ENCODE measurements around the gene ENDOV.
A peak's percentile ranks its signal among the peaks of the same experiment; 100 is the strongest.

Gene ENDOV

DNA sequence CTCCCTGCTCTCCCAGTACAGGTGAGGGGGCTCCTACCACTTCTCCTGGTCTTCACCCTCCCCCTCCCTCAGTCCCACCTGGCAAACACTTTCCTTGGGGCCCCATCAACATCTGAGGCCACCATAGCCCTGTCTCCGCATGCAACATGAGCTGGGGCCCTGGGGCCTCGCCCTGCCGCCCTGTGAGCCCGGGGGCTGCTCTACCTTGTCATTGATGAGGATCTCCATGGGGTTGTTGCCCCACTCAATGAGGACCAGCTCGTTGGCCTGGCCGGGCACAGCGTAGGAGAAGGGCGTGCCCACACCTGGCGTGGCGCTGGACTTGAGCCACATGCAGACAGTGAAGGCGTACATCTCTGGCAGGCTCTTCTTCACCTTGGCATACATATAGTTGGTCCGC lies 58.0 kb downstream of the ENDOV start:
- no peak for DNase-seq

DNA sequence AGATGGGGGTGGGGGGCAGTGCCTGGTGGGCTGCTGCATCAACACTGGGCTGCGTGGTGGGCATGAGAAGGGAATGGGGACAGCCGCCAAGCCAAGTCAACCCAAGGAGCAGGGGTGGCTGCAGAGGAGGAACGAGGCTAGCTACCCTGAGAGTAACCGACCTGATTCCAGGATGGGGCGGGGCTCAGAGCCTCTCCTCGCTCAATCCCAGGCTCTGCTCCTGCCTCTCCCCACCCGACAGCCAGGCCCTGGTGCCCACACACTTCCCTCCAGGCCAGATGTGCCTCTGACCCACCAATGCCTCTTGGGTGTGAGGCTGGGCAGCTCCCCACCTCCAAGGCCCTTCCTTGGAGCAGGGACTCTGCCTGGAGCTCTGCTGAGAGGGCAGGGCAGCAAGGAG lies 58.7 kb downstream of the ENDOV start:
- DNase-seq: no peak

DNA sequence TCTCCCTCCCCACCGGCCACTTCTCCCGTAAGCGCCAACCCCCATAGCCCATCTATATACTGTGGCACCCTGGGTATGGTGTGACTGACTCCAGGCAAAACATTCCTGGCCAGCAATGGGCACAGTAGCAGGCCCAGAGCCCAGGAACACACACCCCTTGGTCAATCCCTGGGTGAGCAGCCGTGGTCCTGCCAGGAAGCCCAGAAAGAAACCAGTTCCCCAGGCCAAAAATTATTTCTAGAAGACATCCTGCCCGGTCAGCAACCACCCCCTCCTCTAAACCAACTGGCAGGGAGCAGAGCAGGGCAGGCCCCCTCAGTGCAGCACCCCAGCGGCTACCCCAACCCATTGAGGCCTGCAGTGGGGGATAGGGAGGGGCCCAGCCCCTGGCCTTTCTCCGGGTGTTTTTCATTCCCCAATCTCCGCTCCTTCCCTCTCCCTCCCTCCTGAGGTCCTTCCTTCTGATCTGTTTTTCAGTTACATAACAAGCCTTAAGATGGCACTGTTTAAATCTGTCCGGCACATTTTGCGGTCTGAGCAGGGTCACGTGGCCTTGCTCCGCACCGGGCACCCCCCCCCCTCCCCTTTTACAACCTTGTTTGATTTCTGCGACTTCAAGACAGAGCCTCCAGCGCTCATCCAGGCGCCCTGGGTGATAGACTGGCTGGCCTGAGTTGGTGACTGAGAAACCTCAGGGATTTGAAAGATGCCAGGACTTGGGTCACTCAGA lies 59.4 kb downstream of the ENDOV start:
- no peak for DNase-seq

DNA sequence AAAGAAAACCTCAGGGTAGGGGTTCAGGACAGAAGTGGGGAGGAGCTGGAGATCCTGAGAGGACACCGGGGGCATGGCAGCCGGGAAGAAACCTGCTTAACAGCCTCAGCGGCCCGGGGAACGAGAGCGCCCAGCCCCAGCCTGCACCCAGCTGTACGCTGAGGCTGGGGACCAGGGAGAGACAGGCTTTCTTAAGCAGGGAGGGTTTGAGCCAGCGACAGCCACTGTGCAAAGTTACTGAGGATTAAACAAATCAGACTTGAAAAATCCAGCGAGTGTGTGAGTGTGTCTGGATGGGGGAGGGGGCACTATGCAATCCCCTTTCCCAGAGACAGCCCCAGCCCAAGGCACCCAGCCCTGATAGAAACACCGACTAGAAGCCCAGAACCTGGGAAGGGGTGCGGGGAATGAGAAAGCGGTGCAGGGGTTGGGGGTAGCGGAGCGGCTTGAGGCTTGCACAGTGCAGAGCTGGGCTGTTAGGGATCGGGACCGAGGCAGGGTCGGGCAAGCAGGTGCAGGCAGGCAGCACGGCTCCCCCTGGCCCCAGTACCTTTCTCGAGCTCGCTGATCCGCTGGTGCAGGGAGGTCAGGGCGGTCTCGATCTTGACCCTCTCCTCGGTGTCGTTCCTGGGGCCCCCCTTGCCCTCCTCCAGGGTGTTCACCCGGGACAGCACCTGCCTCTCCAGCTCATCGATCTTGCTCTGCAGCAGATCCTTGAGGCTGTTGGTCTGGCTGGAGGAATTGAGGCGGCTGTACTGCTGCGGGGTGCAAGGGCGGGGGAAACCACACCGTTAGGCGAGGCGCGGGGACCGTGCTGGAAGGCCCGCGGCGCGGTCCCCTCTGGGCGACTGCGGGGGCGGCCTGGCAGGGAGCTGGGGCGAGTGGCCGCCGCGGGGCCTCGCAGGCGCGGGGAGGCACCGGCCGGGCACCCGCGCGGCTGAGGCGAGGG lies 60.3 kb downstream of the ENDOV start:
- no peak for DNase-seq

DNA sequence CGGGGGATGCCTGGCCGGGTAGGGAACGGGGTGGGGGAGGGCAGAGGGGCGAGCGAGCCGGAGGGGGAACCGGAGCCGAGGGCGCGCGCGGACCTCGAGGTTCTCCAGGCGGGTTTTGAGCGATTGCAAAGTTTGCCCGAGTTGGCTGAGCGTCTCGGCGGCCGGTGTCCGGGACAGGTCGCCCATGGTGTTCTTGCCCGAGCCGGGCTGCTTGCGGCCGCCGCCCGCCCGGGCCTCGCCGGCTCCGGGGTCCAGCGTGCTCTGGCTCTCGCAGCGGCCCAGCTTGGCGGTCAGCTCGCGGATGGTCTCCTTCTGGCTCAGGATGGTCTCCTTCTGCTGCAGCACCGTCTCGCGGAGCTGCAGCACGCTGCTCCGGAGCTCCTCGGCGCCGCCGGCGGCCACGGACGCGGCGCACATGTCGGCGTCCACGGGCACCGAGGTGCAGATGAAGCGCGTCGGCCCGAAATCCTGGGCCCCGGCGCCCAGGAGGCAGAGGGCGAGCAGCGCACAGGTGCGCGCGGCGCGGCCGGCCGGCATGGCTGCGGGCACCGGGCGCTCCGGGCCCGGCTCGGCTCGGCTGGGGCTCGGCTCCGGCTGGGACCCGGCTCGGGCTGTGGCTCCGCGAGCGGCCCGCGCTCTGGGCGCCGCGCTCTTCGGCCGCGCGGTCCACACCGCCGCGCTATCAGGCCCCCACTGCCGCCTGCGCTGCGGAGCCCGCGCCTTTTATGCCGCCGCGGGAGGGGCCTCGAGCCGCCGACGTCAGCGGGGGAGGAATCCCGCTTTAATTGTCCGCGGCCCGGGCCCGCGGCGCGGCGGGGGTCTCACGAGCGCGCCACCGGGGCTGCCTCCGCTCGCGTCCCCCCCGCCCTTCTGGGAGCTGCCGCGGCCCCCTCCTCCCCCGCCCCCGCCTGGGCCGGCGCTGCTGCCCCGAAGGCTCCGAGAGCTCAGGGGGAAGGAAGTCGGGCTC lies 61.2 kb downstream of the ENDOV start, which contains the start of gene NPTX1:
Gene NPTX1 (minus strand): TSS at position 698 of the 967 bp plus-strand sequence. CDS start 161 bp downstream, at position 537.
- peak; percentile 23 for DNase-seq

DNA sequence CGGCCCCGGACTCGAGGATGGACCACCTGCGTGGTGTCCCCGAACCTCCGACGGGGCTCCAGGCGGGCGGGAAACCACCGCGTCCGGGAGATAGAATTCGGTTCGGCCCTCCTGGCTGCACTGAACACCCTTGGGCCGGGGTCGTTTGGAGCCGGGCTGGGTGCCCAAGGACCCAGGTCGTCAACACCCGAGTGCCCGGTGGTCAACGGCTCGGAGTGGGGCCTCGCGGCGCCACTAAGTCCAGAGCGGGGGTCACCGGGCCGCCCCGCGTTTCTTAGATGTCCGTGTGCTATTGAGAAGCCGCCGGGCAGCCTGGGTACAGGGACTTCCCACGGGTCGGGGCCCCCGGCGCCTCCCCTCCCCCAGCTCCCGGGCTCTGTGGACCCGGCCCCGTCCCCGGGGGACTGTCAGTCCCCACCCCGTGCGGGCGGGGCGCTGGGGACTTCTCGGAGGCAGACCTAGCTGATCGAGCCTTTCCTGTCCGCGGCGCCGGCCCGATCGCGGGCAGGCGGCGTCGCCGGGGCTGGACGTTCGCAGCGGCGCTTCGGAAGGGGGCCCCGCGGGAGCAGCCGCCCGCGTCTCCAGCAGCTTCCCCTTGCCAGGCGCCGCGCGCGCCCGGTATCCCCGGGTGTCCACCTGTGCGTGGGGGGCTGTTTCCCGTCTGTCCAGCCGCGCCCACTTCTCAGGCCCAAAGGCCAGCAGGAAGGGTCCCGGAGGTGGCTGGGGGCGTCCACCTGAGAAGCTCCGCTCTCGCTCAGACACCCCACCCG lies 62.1 kb downstream of the ENDOV start:
- no peak for DNase-seq

DNA sequence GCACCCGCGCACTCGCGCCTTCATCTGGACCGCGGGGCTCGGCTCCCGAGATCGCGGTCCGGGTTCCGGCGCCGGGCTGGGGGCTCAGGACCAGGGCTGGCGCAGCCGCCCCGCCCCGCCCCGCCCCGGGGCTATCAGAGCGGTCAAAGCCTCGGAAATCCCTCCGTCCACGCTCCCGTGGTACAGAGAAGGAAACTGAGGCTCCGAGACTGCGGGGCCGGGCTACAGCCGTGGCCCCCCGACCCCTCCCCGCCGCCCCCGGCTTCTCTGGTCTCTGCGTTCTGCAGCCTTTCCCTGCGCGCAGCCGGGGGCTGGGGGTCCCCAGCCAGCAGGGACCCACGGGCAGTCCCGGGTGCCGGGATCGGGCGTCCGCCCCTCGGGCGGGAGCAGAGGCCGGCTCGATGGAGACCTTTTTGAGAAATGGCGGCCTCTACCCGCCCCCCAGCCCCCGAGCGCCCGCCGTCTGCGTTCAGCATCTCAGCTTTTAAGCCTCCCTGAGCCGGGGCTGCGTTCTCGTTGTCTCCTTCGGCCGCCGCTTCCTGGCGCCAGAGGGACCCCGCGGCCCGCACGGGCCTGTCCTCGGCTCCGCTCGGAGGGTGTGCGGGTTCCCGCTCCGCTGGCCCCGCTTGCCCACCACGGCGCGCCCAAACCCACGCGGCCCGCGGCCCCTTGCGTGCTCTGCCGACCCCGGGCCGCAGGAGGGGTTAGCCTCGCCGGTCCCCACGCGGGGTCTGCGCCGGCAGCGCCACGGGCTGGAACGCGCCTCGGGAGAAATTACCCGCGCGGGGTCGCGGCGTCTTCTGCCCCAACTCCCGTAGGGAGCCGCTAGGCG lies 62.9 kb downstream of the ENDOV start:
- no peak for DNase-seq

DNA sequence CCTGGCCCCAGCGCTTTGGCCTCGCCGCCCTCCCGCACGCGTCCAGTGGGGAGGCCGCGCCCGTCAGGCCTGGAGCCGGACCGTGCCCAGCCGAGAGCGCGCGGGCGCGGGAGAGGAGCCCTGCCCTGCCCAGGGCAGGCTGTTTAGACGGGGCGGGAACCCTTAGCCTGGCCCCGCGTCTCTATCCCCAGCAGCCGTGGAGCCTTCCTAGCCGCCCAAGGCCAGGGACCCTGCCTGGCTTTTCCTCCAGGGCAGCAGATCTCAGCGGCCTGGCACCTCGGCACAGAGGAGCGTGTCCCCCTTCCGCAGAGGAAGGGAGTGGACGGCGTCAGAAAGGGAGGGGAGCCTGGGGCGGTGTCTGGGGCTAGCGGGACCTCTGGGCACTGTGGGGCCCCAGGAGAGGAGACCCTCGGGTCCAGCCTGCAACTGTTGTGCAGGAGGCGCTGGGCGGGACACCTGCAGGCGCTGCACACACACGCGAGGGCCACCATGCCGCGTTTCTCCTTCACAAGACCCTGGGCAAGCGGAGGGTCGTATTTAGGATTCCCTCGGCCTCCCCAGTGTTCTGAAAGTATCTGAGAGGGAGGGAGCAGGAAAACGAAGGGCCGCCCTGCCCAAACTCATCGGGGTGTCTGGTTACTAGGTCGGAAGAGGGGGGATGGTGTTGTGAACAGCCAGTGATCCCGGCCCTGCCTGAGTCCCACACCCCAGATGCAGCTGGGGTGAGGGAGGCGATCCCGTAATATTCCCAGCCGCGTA lies 63.7 kb downstream of the ENDOV start:
- DNase-seq: no peak

DNA sequence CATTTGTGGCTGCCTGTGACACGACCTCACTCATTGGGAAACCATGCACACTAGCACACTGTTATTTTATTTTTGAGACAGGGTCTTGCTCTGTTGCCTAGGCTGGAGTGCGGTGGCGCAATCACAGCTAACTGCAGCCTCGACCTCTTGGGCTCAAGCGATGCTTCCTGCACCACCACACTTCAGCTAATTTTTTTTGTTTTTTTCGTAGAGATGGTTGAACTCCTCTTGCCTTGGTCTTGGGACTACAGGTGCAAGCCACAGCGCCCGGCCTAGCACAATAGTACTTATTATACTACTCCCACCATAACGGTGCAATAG lies 64.2 kb downstream of the ENDOV start:
- DNase-seq: no peak

DNA sequence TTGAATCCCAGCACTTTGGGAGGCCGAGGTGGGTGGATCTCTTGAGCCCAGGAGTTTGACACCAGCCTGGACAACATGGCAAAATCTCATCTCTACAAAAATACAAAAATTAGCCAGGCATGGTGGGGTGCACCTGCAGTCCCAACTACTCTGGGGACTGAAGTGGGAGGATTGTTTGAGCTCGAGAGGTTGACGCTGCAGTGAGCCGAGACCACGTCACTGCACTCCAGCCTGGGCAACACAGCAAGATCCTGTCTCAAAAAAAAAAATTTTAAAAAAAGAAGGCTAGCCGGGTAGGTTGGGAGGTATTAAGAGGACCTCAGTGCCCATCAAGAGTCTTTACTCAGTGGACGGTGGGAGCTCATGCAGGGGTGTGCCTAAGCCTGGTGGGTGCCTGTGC lies 65.3 kb downstream of the ENDOV start:
- DNase-seq: no peak

DNA sequence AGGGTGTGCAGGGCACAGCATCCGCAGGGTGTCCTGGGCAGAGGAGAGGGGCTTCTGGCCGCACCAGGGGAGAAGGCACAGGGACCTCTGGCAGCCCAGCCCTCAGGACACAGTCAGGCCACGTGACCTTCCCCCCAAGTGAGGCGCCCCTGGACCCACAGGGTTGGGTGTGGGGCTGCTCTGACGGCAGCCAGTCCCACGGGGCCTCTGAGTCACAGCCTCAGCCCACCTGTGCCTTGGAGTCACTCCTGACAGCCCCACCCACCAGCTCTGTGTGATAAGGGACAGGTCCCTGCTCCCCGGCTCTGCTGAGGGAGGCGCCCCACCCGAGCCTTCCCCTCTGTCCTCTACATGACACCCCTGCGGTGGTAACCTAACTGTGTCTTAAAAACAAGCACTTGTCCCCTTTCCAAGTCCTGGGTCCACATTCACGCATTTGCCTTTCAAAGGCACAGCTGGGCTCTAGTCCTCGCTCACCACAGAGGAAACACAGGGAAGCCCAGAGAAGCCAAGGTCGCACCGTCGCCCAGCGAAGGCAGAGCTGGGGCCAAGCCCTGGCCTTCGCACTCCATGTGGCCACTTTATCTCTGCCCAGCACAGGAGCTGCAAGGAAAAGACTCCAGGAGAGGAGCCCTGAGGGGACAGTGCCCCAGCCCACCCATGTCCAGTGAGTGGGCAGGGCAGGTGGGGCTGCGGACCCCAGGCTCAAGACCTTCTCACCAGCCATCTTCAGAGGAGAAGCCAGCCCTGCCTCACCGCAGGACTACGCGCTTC lies 66.5 kb downstream of the ENDOV start:
- no peak for DNase-seq

DNA sequence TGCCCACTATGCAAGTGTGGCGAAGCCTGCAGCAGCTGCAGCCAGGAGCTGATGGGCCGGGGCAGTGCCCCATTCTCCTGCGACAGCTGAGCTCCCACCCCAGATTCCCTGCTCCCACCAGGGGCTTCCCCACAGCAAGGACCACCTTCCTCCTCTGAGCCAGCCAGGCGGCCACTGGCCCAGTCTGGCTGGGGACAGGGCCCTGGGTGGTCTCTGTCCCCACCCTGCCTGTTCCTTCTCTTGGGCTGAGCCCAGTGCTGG lies 67.0 kb downstream of the ENDOV start:
- DNase-seq: no peak

DNA sequence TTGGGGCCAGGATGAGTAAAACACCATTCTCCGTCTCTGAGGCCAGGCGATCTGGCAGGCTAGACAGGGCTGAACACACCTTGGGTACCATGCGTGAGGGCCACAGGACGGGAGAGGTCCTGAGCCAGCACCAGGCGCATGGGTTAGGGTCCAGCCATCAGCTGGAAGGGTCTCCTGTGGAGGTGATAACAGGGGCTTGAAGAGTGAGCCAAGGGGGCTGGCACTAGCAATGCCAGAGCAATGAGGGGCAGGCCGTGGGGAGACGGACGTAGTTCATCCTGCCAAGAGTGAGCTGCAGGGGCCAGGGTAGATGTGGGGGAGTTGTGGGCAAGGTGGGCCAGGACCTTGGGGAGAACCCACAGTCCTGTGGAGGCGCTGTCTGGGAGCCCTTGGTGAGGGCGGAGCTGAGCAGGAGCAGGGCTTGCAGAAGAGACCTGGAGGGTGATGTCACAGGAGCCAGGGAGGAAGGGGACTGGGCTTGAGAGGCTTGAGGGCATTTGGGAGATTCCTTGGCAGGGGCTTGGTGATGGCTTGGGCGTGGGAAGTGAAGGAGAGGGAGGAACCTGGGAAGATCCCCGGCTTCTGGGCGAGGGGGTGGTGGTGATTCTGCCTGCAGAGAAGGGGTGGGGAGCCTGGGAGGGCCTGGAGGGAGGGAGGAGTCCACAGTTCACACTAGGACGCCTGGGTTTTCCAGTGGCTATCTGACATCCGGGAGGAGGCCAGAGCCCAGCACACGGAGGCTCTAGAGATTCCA lies 67.8 kb downstream of the ENDOV start:
- no peak for DNase-seq

DNA sequence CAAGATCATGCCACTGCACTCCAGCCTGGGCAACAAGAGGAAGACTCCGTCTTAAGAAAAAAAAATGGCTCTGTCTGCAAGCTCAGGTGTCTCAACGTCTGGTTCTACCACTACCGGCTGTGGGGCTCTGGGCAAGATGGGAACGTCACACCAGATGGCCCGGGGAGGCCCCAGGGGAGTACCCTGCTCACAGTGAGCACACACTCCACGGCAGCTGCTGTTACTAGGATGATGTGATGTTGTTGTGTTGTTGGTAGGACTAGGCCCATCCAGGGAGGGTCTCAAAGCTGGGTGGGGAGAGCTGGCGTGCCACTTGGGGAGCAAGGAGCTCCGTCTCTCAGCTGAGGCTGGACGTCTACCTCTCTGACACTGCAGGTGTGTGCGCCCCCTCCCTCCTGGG lies 70.9 kb downstream of the ENDOV start:
- no peak for DNase-seq

DNA sequence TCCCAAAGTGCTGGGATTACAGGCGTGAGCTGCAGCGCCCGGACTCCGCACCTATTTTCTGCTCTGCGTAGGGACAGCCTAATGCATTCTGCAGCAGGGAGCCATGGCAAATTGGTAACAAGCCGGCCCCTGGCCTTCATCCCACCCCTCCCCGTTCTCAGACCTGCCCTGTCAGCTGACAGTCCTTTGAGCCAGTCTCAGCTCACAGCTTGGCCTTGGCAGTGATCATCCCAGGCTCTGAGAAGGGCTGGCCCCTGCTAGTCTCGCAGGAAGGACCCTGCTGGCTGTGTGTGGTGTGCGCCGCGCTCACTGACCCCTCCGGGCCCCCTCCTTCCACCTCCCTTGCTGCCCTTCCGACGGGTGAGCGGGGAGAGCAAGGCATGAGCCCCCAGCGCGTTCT lies 71.7 kb downstream of the ENDOV start:
- DNase-seq: no peak

DNA sequence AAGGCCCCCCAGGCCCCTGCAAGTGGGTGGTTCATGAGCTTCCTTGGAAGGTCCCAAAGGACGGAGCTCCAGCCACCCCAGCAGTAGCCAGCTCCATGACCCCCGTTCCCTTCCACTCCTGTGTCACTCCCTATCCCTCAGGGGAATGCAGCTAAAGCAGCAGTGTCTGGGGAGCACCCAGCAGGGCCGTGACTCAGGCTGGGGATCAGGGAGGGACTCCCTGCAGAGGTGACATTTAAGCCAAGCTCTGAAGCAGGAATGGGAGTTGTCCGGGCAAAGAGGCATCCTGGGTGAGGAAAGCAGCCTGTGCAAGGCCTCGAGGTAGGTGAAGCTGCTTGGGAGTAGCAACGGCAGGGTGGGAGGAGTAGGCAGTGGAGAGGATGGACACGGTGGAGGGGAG lies 72.5 kb downstream of the ENDOV start:
- no peak for DNase-seq

Measured in KG1 (cell line).